ENCODE data around the gene INPP5A. TPM values are rescaled to one million over a fixed set of nuclear protein-coding genes. Genes with fewer than 3 reads are reported as not detected.

Gene INPP5A
- total RNA-seq, 1 experiment from 2014 or later, result 22.6 TPM

DNA sequence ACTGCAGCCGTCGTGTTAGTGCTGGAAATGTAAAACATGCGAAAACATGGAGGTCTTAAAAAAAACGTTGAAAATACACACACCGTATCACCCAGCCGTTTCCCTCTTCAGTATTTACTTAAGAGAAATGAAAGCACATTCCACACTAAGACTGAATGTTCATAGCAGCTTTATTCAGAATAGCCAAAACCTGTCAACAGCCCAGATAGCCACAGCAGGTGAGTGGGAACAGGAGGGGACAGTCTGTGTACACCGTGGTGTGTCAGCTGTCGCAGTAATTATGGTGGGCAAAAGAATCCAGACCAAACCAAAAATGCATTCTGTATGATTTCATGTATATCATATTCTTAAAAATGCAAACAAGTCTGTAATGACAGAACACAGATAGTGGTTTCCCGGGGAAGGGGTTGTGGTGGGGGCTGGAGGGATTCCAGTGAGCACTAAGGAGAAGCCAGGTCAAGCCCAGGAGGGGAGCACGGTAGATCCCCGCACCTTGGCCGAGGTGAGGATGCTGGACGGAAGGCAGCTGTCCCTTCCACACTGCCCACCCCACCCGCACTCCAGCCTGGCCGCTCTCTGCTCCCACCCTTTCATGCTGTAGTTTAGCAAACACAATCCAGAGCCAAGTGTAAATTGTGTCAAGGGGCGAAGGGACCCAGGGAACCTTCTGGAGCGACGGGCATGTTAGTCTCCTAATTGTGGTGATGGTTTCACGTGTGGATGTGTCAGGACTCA, 124.8 kb downstream of the INPP5A start:
- Histone ChIP-seq H3K9me3 (ENCODE audit: low read length) (peaks cover 4% of the 10 kb centered on the region; the same call in 1 of the 2 replicates), H3K4me2 (ENCODE audit: low read length) (no peak overlapping the region), H3F3A (ENCODE audit: low read length, unreplicated experiment) (no peaks in the 10 kb centered on the region), H3K27me3 (ENCODE audit: low read length) (no peaks in the 10 kb centered on the region), H3K79me2 (ENCODE audit: low read length) (peaks cover 12% of the 10 kb centered on the region), H3K9ac (ENCODE audit: low read length) (no peak overlapping the region), H2AFZ (ENCODE audit: low read length) (no peak overlapping the region), H3K27ac (ENCODE audit: low read length) (no peak overlapping the region), H3K9me2 (replicated peaks; ENCODE audit: low read length) (no peaks in the 10 kb centered on the region), H3K4me1 (ENCODE audit: insufficient read depth, low read length) (peaks cover 24% of the 10 kb centered on the region), H4K20me1 (ENCODE audit: low read length) (no peaks in the 10 kb centered on the region), H3K4me3 (ENCODE audit: low read length) (no peak overlapping the region), H3K36me3 (ENCODE audit: low read depth, low read length) (peaks cover 17% of the 10 kb centered on the region)
- ATAC-seq, result no peak
- no TSS peak for BruUV-seq (replicated peaks)
- TF ChIP-seq EZH2phosphoT487 (IDR thresholded peaks at IDR 0.05; ENCODE audit: borderline replicate concordance, low read length) (no peak), EZH2 (IDR thresholded peaks at IDR 0.05; ENCODE audit: low read length, unreplicated experiment) (no peak)
- TF ChIP-seq, protein P1, sequence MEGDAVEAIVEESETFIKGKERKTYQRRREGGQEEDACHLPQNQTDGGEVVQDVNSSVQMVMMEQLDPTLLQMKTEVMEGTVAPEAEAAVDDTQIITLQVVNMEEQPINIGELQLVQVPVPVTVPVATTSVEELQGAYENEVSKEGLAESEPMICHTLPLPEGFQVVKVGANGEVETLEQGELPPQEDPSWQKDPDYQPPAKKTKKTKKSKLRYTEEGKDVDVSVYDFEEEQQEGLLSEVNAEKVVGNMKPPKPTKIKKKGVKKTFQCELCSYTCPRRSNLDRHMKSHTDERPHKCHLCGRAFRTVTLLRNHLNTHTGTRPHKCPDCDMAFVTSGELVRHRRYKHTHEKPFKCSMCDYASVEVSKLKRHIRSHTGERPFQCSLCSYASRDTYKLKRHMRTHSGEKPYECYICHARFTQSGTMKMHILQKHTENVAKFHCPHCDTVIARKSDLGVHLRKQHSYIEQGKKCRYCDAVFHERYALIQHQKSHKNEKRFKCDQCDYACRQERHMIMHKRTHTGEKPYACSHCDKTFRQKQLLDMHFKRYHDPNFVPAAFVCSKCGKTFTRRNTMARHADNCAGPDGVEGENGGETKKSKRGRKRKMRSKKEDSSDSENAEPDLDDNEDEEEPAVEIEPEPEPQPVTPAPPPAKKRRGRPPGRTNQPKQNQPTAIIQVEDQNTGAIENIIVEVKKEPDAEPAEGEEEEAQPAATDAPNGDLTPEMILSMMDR (conservative IDR thresholded peaks at IDR 0.05; ENCODE audit: low read depth, low read length), result no peak
- ChIA-PET CTCF (no interaction called here), POLR2A (ENCODE audit: unreplicated experiment) (no interaction called here)
- DNase-seq, result no peak
- intact Hi-C loops (cut with micrococcal nuclease), result no loop called here

DNA sequence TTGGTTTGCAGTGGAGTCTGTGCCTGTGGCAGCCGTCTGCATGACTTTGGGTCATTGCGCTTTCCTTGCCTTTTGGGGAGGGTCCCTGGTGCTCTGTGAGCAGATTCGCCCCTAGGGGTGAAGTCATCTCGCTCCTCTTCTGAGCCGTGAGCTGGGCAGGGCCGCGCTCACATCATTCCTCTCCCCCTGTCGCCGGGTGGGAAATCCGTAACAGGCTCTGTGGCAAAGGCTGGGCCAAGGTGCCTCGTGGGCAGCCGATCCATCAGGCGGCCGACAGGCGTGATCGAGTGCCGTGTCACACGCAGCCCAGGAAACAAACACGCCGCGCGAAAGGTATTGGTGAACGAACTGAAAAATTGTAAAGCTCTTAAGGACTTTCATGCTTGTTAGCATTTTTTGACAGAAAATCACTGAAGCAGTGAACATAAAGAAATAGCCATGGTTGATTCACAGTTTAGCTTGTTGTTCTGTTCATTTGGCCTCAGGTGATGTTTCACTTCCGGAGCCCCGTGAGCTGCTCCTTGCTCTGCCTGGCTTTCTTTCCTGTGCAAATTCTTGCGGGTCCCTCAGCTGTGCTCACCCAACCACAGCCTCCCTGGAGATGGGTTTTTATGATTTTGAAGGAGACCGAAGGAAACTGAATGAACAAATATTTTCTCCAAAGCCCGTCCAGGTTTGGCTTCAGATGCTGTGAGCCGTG, 126.2 kb downstream of the INPP5A start:
- no peak overlapping the region for H2AFZ ChIP-seq (ENCODE audit: low read length)
- POLR2A ChIA-PET (ENCODE audit: unreplicated experiment), result no interaction called here
- intact Hi-C loops (cut with micrococcal nuclease), result no loop called here
- H3K9me3 ChIP-seq (ENCODE audit: low read length), result peaks cover 4% of the 10 kb centered on the region; the same call in 1 of the 2 replicates
- peak overlapping the region; percentile 21; the same call in 1 of the 2 replicates for H3K9ac ChIP-seq (ENCODE audit: low read length)
- peaks cover 32% of the 10 kb centered on the region for H3K4me1 ChIP-seq (ENCODE audit: insufficient read depth, low read length)
- no peak overlapping the region for H3K4me3 ChIP-seq (ENCODE audit: low read length)
- BruUV-seq (replicated peaks), result no TSS peak
- no peaks in the 10 kb centered on the region for H3F3A ChIP-seq (ENCODE audit: low read length, unreplicated experiment)
- peak overlapping the region; percentile 40 for H3K4me2 ChIP-seq (ENCODE audit: low read length)
- no peaks in the 10 kb centered on the region for H3K9me2 ChIP-seq (replicated peaks; ENCODE audit: low read length)
- peak overlapping the region; percentile 76 for H3K27ac ChIP-seq (ENCODE audit: low read length)
- ATAC-seq (no peak), DNase-seq (peak; percentile 52)
- no peaks in the 10 kb centered on the region for H4K20me1 ChIP-seq (ENCODE audit: low read length)
- CTCF ChIA-PET, result no interaction called here
- peaks cover 17% of the 10 kb centered on the region for H3K36me3 ChIP-seq (ENCODE audit: low read depth, low read length)
- H3K27me3 ChIP-seq (ENCODE audit: low read length), result no peaks in the 10 kb centered on the region
- H3K79me2 ChIP-seq (ENCODE audit: low read length), result peaks cover 26% of the 10 kb centered on the region
- TF ChIP-seq EZH2 (IDR thresholded peaks at IDR 0.05; ENCODE audit: low read length, unreplicated experiment), result no peak
- no peak for TF ChIP-seq EZH2phosphoT487 (IDR thresholded peaks at IDR 0.05; ENCODE audit: borderline replicate concordance, low read length)
- TF ChIP-seq, protein P1 (conservative IDR thresholded peaks at IDR 0.05; ENCODE audit: low read depth, low read length), result no peak

- Histone ChIP-seq H3F3A (ENCODE audit: low read length, unreplicated experiment) (no peaks in the 10 kb centered on the region), H3K36me3 (ENCODE audit: low read depth, low read length) (peaks cover 17% of the 10 kb centered on the region), H3K27me3 (ENCODE audit: low read length) (no peaks in the 10 kb centered on the region), H3K79me2 (ENCODE audit: low read length) (peaks cover 32% of the 10 kb centered on the region), H3K4me1 (ENCODE audit: insufficient read depth, low read length) (peaks cover 37% of the 10 kb centered on the region), H3K9me3 (ENCODE audit: low read length) (peaks cover 4% of the 10 kb centered on the region; the same call in 1 of the 2 replicates), H3K9ac (ENCODE audit: low read length) (peak overlapping the region; percentile 21; the same call in 1 of the 2 replicates), H3K27ac (ENCODE audit: low read length) (peak overlapping the region; percentile 76), H2AFZ (ENCODE audit: low read length) (no peak overlapping the region), H3K9me2 (replicated peaks; ENCODE audit: low read length) (no peaks in the 10 kb centered on the region), H3K4me3 (ENCODE audit: low read length) (no peak overlapping the region), H3K4me2 (ENCODE audit: low read length) (peak overlapping the region; percentile 40), H4K20me1 (ENCODE audit: low read length) (no peaks in the 10 kb centered on the region)
- intact Hi-C loops (cut with micrococcal nuclease), result no loop called here
- no peak for DNase-seq
- POLR2A ChIA-PET (ENCODE audit: unreplicated experiment), result no interaction called here
- BruUV-seq (replicated peaks), result no TSS peak
- CTCF ChIA-PET, result no interaction called here
- no peak for ATAC-seq
- no peak for TF ChIP-seq EZH2 (IDR thresholded peaks at IDR 0.05; ENCODE audit: low read length, unreplicated experiment)
- TF ChIP-seq, protein P1 (conservative IDR thresholded peaks at IDR 0.05; ENCODE audit: low read depth, low read length), result no peak
- no peak for TF ChIP-seq EZH2phosphoT487 (IDR thresholded peaks at IDR 0.05; ENCODE audit: borderline replicate concordance, low read length)
These were observed 126.8 kb downstream of the INPP5A start for GRCh38 chr10:132664407-132664806.

All from PC-3 (cell line).